IMR-90 (cell line): Measurements from ENCODE around the gene FXYD6.

Experiments
- BHLHE40 ChIP-seq: fragments of 150-350 bp; IDR thresholded peaks from 2 replicates; pipeline ENCODE4 v1.6.1; 2016; ENCODE audit warnings: mild to moderate bottlenecking, low read depth, low read length
- CHD1 ChIP-seq: IDR thresholded peaks from 2 replicates; pipeline ENCODE4 v1.6.1; 2012; ENCODE audit warnings: low read depth, low read length, improper control_type of control experiment
- ELK1 ChIP-seq: fragments of 150-350 bp; IDR thresholded peaks from 2 replicates; pipeline ENCODE4 v1.6.1; 2016; ENCODE audit warnings: low read depth, mild to moderate bottlenecking, low read length, moderate library complexity, borderline replicate concordance
- FOS ChIP-seq: fragments of 150-350 bp; IDR thresholded peaks from 2 replicates; pipeline ENCODE4 v1.6.1; 2016; ENCODE audit warnings: low read depth, low read length
- MAFK ChIP-seq: IDR thresholded peaks from 2 replicates; pipeline ENCODE4 v1.6.1; 2012; ENCODE audit warnings: low read depth, low read length, improper control_type of control experiment
- MAZ ChIP-seq: IDR thresholded peaks from 2 replicates; pipeline ENCODE4 v1.6.1; 2012; ENCODE audit warnings: low read depth, mild to moderate bottlenecking, low read length, improper control_type of control experiment, moderate library complexity, borderline replicate concordance
- MXI1 ChIP-seq: IDR thresholded peaks from 2 replicates; pipeline ENCODE4 v1.6.1; 2012; ENCODE audit warnings: low read depth, mild to moderate bottlenecking, low read length, moderate library complexity, borderline replicate concordance
- NFE2L2 ChIP-seq: fragments of 150-350 bp; IDR thresholded peaks from 2 replicates; pipeline ENCODE4 v1.6.1; 2016; ENCODE audit warnings: low read depth, mild to moderate bottlenecking, low read length
- POLR2A ChIP-seq: IDR thresholded peaks from 2 replicates; pipeline ENCODE4 v1.6.1; 2012; ENCODE audit warnings: mild to moderate bottlenecking, low read depth, low read length
- RCOR1 ChIP-seq: IDR thresholded peaks from 2 replicates; pipeline ENCODE4 v1.6.1; 2012; ENCODE audit warnings: mild to moderate bottlenecking, low read length, improper control_type of control experiment; ENCODE audit not compliant: insufficient replicate concordance
- RFX5 ChIP-seq: IDR thresholded peaks from 2 replicates; pipeline ENCODE4 v1.8.0; 2012; ENCODE audit warnings: low read depth, mild to moderate bottlenecking, low read length, moderate library complexity
- SMC3 ChIP-seq: fragments of 150-350 bp; IDR thresholded peaks from 2 replicates; pipeline ENCODE4 v1.6.1; 2016; ENCODE audit warnings: low read depth, mild to moderate bottlenecking, antibody characterized with exemption, low read length, moderate library complexity
- TF ChIP-seq, protein P1 (sequence below): conservative IDR thresholded peaks from 2 replicates; pipeline ENCODE4 v1.5.1; 2012; ENCODE audit warnings: mild to moderate bottlenecking, low read depth, low read length, improper control_type of control experiment
- TF ChIP-seq, protein P2 (sequence below): fragments of 150-350 bp; IDR thresholded peaks from 2 replicates; pipeline ENCODE4 v1.6.1; 2017; ENCODE audit warnings: mild to moderate bottlenecking, antibody characterized with exemption, low read length, low read depth

DNA sequence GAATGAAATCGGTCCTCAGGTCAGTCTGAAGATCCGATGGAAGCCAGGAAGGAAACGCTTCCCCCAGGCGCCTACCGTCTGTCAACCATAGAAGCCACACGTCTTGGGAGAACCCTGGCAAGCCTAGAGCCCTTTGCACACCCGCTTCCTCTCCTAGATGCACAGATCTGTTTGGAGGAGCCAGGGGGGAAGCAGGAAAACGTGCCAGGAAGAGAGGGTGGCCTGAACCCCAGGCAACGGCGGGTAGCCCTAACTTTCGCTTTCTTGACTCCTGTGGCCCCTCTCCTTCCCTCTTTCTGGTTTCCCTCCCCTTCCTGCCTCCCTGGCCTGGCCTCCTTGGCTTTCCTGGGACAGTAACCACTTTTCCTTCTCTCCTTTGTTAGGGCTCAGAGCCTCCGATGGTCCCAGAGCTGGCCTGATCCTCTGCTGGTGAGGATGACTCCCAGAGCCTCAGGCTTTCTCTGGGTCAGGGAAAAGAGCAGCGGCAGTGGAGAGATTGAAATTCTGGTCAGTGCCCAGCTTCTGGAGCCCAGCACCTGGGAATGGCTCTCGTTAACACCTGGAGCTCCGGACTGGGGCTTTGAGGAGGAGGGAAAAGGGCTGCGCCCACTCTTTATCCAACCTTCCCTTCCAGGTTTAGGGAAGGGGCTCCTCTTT is 2.1 kb downstream of the FXYD6 start:
- TF ChIP-seq, protein P1, sequence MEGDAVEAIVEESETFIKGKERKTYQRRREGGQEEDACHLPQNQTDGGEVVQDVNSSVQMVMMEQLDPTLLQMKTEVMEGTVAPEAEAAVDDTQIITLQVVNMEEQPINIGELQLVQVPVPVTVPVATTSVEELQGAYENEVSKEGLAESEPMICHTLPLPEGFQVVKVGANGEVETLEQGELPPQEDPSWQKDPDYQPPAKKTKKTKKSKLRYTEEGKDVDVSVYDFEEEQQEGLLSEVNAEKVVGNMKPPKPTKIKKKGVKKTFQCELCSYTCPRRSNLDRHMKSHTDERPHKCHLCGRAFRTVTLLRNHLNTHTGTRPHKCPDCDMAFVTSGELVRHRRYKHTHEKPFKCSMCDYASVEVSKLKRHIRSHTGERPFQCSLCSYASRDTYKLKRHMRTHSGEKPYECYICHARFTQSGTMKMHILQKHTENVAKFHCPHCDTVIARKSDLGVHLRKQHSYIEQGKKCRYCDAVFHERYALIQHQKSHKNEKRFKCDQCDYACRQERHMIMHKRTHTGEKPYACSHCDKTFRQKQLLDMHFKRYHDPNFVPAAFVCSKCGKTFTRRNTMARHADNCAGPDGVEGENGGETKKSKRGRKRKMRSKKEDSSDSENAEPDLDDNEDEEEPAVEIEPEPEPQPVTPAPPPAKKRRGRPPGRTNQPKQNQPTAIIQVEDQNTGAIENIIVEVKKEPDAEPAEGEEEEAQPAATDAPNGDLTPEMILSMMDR, result no peak
- TF ChIP-seq POLR2A (no peak), FOS (no peak), BHLHE40 (no peak), MXI1 (no peak), CHD1 (no peak), NFE2L2 (no peak), MAZ (no peak), RFX5 (no peak), SMC3 (no peak), RCOR1 (no peak), ELK1 (no peak), MAFK (no peak)
- TF ChIP-seq, protein P2, sequence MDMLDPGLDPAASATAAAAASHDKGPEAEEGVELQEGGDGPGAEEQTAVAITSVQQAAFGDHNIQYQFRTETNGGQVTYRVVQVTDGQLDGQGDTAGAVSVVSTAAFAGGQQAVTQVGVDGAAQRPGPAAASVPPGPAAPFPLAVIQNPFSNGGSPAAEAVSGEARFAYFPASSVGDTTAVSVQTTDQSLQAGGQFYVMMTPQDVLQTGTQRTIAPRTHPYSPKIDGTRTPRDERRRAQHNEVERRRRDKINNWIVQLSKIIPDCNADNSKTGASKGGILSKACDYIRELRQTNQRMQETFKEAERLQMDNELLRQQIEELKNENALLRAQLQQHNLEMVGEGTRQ, result no peak
